NCI-H2081 treated with DMSO at 0.1 percent for 48 hours (cell line): ENCODE data around the gene ATG9B.

Source experiments
- DNase-seq: peaks from one replicate; lab custom pipeline; 2025; lab: John Stamatoyannopoulos, UW

Gene ATG9B

DNA sequence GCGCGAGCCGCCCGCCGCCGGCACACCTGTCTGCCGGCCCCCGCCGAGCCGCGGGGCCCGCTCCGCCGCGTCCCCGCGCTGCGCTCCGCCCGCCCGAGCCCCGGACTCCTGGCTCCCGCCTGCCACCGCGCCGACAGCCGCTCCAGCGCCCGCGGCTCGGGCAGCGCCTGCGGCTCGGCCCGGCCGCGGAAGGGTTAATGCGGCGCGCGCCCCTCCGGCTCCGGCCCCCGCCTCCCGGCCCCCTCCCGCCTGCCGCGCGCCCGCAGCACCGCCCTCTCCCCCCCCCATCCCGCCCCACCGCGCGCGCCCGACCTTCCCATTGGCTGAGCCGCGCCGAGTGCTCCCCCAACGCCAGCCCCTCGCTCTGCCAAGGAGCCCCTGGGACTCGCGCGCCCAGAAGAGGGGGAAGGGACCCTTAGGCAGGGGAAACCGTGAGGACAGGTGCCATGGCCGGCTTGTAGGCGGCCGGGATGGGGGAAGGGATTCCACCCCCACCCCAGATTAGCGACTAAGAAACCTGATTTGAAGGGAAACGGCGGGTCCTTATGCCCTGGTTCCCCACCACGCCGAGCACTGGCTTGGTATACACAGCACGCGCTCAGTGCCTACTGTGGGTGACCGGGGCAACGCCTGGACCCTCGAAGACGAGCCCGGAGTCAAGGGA, 46.0 kb downstream of the ATG9B start, which contains the start of gene KCNH2:
Gene KCNH2 (minus strand): TSS at position 196 of the 664 bp plus-strand sequence. CDS start 408 bp downstream, outside the sequence.
- peak; percentile 39 for DNase-seq

DNA sequence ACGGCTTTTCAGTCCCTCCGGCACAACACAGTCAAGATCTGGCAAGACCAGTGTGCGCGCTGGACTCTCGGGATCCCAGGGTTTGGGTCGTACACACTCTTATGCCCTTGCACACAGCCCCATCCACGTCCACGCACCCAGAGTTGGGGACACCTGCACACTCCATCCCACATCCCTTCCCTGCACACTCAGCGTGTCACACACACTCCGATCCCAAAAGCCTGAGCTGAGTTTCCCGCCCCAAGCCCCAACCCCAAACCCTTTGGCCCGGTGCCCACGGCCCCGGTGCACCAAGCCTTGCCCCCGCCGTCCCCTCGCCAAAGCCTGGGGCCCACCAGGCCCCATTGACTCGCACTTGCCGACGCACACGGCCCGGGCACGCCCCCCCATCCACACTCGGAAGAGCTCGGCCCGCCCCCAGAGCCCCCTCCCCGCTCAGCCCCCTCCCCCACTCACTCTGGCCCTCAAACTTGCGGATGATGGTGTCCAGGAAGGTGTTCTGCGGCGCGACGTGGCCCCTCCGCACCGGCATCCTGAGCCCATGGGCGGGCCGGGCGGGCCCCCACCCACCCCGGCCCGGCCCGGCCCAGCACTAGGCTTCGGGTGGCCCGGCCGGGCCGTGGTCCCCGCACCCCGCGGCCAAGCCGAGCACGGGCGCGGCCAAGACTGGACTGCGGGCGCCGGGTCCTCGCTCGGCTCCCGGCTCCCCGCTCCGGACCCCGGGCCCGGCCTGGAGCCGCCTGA, 46.7 kb downstream of the ATG9B start:
- no peak for DNase-seq

DNA sequence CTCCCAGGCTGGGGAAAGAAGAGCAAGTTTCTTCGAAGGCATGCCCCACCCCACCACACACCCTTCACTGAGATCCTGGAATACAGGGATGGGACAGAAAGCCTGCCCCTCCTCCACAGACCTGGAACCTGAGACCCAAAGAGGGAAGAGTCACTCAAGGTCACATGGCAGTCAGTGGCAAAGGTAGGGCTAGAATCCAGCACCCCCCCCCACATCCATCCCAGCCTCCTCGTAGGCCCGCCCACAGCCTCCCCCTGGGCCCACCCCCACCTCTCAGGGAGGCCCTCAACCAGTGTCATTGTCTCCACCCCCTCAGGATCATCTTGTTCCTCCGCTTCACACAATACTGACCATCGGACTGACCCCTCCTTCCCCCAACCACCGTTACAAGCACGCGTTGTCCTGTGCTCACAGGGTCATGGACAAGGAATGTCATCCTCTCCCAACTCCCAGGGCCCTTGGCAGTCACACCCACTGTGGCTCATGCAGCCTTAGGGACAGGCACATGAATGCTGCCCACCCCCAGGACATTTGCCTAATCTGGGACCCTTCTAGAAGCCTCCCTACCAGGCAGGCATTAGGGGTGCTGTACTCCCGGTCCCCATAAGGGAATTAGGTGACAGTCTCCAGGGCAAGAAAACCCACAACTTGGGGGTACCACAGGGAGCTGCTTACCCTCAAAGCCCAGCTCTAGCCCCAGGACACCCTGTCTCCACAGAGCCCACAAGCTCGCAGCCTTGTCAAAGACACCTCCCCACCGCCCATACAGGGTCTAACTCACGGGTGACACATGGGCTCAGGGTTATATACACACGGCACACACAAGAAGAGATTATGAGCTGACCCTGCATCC, 47.5 kb downstream of the ATG9B start:
- no peak for DNase-seq

DNA sequence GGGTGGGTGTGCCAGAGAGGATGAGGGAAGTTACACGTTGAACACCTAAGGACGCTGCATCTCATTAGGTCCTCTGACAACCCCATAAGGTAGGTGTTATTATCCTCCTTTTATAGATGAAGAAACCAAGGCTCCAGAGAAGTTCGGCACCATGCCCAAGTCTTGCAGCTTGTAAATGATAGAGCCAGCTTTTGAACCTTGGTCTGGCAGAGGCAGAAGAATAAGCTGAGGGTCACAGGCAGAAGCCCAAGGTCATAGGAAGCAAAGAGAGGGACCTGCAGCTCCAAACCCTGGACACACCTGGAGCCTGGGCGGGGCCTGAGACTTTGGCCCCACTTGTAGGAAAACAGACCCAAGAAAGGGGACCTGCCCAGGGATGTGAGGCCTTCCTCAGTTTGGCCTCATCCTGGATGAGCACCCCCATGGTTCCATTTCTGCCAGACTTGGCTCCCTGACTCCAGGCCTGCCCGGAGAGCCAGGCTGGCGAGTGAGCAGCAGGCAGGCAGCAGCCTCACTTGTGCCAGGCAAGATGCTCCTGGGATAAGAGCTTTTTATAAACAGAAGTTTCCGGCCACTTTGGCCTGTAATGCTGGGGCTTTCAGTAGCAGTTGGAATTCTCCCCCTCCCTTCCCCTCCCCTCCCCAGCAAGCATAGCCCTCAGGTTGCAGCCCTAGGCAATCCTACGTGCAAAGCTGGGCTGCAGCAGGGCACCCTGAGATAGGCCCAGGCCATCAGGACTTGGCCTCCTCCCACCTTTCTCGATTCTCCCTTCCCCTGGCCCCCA, 48.6 kb downstream of the ATG9B start:
- no peak for DNase-seq

DNA sequence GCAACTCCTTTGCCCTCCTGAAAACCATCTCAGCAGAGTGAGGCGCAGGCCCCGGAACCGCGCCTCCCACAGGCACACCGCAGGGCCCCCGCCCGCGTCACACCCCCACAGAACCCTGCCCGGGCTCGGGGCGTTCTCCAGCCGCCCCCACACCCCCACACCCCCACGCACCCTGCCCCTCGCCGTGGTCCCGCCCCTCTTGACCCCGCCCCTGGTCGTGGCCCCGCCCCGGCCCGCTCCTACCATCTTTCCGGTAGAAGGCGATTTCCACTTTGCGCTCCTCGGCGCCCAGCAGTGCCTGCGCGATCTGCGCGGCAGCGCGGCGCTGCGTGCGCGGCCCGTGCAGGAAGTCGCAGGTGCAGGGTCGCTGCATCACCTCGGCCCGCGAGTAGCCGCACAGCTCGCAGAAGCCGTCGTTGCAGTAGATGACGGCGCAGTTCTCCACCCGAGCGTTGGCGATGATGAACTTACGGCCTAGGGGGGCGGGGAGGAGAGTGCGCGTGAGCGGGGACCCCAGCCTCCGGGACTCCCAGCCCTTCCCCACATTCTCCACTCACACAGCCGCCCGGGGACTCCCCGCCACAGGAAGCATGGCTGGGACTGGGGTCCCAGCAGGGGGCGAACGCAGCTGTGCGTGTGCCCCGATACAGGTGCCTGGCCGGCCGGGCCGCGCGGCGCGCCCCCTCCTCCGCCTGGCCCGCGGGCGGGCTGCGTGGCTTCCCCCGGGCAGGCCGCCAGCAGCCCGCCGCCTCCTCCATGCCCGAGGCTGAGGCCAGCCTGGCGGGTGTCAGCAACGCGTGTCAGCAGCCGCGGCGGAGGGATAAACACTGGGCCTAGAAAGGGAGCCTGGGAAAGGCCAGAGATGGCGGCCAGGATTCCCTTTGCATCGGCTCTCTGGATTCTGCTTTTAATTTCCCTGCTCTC, 49.6 kb downstream of the ATG9B start:
- peak; percentile 37 for DNase-seq

DNA sequence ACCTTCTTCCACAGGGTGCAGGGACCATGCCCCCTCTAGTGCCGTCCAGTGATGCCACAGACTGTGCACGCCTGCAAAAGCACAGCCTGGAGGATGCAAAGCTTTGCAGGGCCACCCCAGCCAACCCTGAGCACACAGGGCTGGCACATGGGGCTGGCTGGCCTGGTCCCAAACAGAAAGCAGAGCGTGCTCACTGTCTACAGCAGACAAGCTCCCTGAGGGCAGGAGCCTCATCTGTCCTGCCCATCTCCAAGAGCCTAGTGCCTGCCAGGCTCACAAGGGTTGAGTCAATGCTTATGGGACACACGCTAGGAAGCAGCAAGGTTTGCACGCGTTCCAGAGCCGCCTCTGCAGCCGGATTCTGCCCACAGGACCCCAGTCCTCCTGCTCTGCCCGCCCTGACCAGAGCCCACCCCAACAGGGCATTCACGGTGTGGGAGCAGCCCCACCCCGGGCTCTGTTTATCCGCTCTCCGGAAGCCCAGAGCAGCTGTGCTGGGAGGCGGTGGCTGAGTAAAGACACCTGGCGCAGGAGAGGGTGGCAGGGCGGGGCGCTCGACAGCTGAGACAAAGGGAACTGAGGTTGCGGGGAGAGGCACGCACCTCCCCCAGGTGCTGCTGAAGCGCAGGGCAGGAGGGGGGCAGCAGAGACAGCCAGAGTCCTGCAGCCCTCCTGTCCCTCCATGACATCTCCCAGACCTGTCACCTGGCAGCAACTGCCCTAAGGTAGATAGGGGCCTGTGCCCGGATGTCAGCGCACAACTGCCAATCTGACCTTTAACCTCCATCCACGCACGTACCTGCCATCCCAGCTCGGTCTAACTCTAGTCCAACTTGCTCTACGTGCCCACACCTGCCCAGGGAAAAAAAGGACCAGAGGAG, 50.5 kb downstream of the ATG9B start:
- peak; percentile 73 for DNase-seq

DNA sequence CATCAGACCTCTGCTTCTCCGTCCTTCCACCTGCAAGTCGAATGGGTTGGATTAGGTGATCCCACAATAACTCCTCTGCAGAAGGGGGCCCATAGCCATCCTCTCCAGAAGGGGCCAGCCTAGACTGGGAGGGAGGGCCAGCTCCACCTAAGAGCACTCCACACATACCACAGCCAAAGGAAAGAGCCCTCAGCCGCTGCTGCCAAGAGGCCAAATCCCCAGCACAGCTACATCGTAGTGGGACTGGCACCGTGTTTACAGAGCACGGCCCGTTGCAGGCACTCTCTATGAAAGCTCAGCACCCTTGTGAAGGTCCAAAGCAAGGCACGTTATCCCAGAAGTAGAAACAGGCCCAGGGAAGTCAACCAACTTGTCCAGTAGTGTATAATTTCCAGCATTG, 51.6 kb downstream of the ATG9B start:
- DNase-seq = no peak

DNA sequence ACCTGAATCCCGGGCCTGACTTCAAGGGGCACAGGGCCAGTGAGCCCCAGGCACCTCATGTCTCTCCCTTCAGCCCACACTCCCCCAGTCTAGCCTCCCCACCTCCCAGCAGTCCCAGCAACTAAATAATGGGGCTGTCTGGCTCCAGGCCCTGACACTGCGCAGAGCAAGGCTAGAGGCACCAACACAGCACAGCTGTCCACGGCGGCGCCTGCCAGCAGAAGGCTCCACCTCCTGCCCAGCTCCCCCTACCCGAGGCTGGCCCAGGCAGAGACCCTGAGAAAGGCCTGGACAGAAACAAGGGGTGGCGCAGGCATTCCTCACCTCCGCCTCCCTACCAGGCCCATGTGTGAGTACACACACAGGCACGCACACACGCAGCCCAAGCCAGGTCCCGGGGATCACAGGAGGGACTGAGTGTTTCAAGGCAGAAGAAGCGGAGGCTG, 52.2 kb downstream of the ATG9B start:
- peak; percentile 82 for DNase-seq

DNA sequence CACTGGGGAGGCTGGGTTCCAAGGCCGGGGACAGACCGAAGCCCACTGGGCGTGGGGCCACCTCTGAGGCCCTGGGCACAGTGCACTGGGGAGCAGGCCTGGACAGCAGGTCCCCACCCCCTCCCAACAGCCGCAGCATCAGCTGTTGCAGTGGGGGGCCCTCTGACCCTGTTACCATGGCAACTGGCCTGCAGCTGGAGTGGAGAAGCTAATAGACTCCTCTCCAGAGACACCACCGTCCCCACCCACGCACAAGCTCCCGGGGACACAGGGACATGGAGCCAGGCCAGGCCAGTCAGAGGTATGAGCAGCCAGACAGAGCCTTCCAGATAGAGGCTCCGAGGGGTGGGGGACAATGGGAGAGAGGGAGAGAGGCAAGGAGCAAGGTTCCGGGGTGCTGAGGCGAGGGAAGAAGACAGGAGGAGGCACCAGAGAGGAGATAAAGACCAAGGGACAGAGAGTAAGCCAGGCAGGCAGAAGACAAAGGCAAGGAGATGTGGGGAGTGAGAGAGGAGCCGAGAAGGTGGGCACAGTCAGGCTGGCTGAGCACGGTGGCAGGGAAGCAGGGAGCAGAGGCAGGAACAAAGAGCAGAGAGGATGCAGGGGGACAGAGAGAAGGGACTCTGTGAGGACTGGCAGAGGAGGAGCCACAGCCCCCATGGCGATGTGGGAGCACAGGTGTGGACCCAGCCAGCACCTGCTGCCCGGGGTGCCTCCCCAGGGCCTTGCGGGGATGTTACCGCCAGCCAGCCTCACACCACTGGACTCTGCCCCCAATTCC, 52.9 kb downstream of the ATG9B start:
- peak; percentile 71 for DNase-seq

DNA sequence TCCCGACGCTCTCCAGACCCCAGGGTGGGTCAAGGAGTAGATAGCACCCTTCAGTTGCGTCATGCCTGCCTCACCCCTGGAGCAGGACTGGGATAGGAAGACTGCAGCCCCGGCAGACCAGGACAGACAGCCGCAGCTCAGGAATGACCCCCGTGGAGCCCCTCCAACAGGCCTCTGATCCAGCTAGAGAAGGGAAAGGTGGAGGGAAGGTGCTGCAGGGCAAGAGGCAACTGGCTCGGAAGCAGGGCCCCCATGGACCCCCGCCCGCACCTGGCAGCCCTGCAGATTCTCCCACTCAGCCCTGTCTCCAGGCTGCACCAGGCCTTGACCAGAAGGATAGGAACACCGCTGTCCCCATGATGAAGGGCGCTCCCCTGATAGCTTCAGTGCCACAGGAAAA, 53.9 kb downstream of the ATG9B start:
- no peak for DNase-seq

DNA sequence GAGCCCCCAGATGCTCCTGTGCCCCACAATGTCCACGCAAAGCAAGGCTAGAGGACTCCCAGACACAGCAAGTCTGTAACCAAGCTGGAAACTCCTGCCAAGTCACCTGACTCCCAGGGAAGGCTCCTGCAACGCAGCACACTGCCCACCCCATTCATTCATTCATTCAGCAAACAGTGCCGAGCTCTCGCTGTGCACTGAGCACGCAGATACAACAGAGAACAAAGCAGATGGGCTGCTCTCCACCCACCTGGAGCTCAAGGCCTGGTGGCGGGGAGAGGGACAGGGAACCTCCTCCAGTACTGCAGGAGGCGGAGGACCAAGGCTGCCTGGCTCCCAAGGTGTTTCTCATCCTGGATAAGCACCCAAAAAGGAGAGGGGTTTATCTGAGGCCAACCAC, 54.8 kb downstream of the ATG9B start:
- DNase-seq = peak; percentile 73

DNA sequence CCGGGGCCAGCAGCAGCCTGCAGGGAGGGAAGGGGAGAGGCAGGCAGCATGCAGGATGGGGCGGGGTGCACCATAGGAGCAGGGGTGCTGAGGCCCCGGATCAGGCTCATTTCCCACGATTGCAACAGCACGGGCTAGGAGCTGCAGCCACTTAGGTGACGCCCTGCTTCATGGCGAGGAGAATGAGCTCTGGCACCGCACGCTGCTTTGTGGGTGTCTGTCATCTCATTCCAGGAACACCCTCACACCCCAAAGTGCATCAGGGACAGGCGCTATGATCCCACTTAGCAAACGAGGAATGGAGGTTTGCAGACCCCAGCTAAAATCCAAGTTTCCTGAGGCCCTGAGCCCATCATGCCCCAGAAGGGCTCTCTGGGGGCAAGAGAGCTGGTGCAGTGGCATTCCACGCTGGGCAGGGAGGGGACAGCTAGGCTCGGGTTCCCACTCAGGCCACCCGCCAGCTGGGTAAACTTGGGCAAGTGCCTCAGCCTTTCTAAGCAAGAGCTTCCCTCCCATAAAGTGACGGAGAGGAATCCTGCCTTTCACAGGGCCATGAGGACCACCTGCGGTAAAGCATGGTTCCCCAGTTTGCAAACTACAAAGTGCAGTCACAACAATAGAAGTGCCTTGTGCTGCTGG, 55.4 kb downstream of the ATG9B start:
- DNase-seq = no peak

DNA sequence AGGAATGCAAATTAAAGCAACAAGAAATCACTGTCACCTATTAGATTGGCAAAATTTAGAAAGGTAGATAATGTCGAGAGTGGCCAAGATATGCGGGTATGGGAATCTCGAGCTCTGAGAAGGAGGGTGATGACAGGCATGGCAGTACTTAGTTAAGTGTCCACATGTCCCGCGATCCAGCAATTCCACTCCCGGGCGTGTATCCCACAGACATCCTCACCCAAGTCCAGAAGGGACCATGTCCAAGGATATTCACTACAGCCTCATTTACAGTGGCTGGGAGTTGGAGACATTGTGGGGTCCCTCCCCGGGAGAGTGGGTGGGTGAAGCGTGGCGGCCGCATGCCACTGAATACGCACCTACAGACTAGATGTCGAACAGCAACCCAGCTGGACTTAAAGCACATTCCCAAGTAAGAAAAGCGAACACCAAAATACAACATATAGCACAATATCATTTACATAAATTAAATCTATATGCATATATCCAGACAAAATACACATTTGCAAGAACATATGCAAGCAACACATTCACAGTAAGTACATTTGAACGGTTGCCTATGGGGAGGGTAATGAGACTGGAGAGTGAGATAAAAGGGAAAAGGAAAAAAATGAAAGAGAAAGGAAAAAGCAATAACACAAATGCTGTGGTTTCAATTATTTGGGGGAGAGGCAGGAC, 56.1 kb downstream of the ATG9B start:
- DNase-seq = no peak

DNA sequence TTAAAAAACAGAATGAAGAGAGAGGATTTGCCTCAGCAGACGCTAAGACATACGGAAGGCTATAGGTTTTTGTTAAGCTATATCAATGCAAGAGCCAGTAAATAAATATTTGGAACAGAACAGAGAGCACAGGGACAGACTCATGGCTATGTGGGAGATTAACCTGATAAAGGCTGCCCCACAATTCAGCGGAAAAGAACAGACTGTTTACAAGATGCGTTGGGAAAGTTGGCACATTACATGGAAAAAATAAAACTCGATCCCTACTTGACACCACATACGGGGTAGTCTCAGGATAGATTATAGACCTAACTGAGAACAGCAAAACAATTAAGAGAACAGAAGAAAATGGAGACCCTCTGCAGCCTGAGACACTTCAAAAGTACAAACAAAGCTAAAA, 56.9 kb downstream of the ATG9B start:
- no peak for DNase-seq

DNA sequence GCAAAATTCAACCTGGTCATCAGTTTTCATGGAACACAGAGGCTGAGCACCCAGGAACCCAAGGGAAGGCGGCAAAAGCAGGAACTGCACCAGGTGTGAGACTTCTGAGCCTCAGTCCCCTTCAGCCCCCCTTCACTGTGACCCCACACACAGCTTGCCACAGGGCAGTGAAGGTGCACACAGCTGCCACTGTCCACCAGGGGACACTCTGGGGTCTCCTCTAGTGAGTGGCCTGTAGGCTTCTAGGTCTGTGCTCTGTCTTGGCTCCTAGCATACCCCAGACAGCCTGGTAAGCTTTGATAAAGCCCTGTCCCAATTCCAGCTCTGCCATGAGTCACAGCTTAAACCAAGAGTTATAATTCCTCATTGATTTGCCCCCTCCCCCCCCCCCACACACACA, 58.3 kb downstream of the ATG9B start:
- DNase-seq = no peak

DNA sequence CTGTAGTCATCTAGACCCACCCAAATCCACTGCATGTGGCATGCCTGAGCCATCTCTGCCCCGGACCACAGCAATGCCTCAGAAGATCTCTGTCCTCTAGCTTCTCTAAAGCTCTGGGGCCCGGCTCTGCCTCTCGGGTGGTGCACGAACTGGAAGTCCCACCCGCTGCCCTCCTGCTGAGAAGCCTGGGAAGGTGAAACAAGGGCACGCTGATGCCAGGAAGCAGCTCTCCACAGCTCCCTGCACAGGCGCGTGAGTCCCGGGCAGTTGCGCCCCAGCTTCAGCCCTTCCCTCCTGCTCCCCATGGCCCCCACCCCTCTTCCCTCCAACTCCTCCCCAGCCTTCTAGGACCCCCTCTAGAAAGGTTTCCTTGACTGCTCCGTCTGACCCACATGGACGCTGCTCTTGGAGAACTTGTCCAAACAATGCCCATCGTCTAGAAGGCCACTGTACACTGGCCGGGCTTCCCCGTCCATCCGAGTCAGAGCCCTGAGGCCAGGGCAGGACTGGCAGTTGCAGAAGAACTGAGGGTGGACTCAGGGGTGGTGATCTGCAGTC, 58.9 kb downstream of the ATG9B start:
- no peak for DNase-seq
